ENCODE measurements around the gene VENTX. TPM values are rescaled to one million over a fixed set of nuclear protein-coding genes. Genes with fewer than 3 reads are reported as not detected.
A peak's percentile ranks its signal among the peaks of the same experiment; 100 is the strongest.

The VENTX gene
- total RNA-seq, 1 experiment from 2014 or later = not detected

GRCh38 chr10:133258818-133259601, 21.4 kb downstream of the VENTX start:
- H3K4me3 ChIP-seq (ENCODE audit: low read depth in 2 of 2, low read length in 2 of 2) = no peak overlapping the region
- ATAC-seq = peak; percentile 56
- CTCF ChIA-PET = interaction anchor here (0.5 to 1.4 kb wide), 2 partner anchors 31 to 116 kb away, joined by 4 read pairs; no protein-coding TSS in a partner anchor

GRCh38 chr10:133259602-133259989, 21.9 kb downstream of the VENTX start:
- intact Hi-C loops (cut with micrococcal nuclease; ENCODE audit: unreplicated experiment) = no loop called here
- TF ChIP-seq, protein P1, sequence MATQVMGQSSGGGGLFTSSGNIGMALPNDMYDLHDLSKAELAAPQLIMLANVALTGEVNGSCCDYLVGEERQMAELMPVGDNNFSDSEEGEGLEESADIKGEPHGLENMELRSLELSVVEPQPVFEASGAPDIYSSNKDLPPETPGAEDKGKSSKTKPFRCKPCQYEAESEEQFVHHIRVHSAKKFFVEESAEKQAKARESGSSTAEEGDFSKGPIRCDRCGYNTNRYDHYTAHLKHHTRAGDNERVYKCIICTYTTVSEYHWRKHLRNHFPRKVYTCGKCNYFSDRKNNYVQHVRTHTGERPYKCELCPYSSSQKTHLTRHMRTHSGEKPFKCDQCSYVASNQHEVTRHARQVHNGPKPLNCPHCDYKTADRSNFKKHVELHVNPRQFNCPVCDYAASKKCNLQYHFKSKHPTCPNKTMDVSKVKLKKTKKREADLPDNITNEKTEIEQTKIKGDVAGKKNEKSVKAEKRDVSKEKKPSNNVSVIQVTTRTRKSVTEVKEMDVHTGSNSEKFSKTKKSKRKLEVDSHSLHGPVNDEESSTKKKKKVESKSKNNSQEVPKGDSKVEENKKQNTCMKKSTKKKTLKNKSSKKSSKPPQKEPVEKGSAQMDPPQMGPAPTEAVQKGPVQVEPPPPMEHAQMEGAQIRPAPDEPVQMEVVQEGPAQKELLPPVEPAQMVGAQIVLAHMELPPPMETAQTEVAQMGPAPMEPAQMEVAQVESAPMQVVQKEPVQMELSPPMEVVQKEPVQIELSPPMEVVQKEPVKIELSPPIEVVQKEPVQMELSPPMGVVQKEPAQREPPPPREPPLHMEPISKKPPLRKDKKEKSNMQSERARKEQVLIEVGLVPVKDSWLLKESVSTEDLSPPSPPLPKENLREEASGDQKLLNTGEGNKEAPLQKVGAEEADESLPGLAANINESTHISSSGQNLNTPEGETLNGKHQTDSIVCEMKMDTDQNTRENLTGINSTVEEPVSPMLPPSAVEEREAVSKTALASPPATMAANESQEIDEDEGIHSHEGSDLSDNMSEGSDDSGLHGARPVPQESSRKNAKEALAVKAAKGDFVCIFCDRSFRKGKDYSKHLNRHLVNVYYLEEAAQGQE (IDR thresholded peaks at IDR 0.05; ENCODE audit: insufficient read depth in 1 of 2, low read depth in 2 of 2, low read length in 1 of 2) = no peak
- no peak for TF ChIP-seq POLR2AphosphoS5 (IDR thresholded peaks at IDR 0.05; ENCODE audit: low read depth, low read length)
- TF ChIP-seq, protein P2, sequence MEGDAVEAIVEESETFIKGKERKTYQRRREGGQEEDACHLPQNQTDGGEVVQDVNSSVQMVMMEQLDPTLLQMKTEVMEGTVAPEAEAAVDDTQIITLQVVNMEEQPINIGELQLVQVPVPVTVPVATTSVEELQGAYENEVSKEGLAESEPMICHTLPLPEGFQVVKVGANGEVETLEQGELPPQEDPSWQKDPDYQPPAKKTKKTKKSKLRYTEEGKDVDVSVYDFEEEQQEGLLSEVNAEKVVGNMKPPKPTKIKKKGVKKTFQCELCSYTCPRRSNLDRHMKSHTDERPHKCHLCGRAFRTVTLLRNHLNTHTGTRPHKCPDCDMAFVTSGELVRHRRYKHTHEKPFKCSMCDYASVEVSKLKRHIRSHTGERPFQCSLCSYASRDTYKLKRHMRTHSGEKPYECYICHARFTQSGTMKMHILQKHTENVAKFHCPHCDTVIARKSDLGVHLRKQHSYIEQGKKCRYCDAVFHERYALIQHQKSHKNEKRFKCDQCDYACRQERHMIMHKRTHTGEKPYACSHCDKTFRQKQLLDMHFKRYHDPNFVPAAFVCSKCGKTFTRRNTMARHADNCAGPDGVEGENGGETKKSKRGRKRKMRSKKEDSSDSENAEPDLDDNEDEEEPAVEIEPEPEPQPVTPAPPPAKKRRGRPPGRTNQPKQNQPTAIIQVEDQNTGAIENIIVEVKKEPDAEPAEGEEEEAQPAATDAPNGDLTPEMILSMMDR (IDR thresholded peaks at IDR 0.05) = no peak
- TF ChIP-seq SIN3A (IDR thresholded peaks at IDR 0.05; ENCODE audit: borderline replicate concordance, insufficient read depth, low read depth, low read length) = no peak
- TF ChIP-seq TCF7L2 (IDR thresholded peaks at IDR 0.05; ENCODE audit: low read depth, low read length) = no peak
- CTCF ChIA-PET = interaction anchor here (0.5 to 1.4 kb wide), 2 partner anchors 32 to 116 kb away, joined by 4 read pairs; no protein-coding TSS in a partner anchor
- Histone ChIP-seq H3K36me3 (ENCODE audit: control insufficient read depth, insufficient read depth, low read length) (no peaks in the 10 kb centered on the region), H3K27me3 (ENCODE audit: control insufficient read depth, insufficient read depth, low read length) (no peaks in the 10 kb centered on the region), H3K27ac (ENCODE audit: low read length) (peak overlapping the region; percentile 4), H3K4me1 (ENCODE audit: control insufficient read depth, insufficient read depth, low read length) (peaks cover 45% of the 10 kb centered on the region), H3K4me3 (ENCODE audit: low read depth in 2 of 2, low read length in 2 of 2) (no peak overlapping the region), H3K9me3 (ENCODE audit: control insufficient read depth, insufficient read depth, low read depth, low read length) (no peaks in the 10 kb centered on the region)
- in situ Hi-C loops (cut with HindIII; ENCODE audit: low pct_unique_long_range_greater_than_20kb, low sequenced_read_pairs) = no loop called here
- POLR2A ChIA-PET = no interaction called here
- ATAC-seq (peak; percentile 27), DNase-seq (ENCODE audit: low read depth, low spot score) (no peak)
- no TSS peak for BruUV-seq (replicated peaks)

More at GRCh38 chr10:133258818-133259601, 21.4 kb downstream of the VENTX start:
- intact Hi-C loops (cut with micrococcal nuclease; ENCODE audit: unreplicated experiment) (no loop called here), in situ Hi-C loops (cut with HindIII; ENCODE audit: low pct_unique_long_range_greater_than_20kb, low sequenced_read_pairs) (no loop called here)
- BruUV-seq (replicated peaks) = no TSS peak
- Histone ChIP-seq H3K27ac (ENCODE audit: low read length) (peak overlapping the region; percentile 4), H3K4me1 (ENCODE audit: control insufficient read depth, insufficient read depth, low read length) (peaks cover 45% of the 10 kb centered on the region), H3K36me3 (ENCODE audit: control insufficient read depth, insufficient read depth, low read length) (no peaks in the 10 kb centered on the region), H3K9me3 (ENCODE audit: control insufficient read depth, insufficient read depth, low read depth, low read length) (no peaks in the 10 kb centered on the region), H3K27me3 (ENCODE audit: control insufficient read depth, insufficient read depth, low read length) (no peaks in the 10 kb centered on the region)
- POLR2A ChIA-PET = no interaction called here
- TF ChIP-seq POLR2AphosphoS5 (IDR thresholded peaks at IDR 0.05; ENCODE audit: low read depth, low read length) = peak; percentile 62; the same call in 1 of the 2 replicates
- TF ChIP-seq, protein P2 (IDR thresholded peaks at IDR 0.05) = no peak
- TF ChIP-seq TCF7L2 (IDR thresholded peaks at IDR 0.05; ENCODE audit: low read depth, low read length) = no peak
- TF ChIP-seq SIN3A (IDR thresholded peaks at IDR 0.05; ENCODE audit: borderline replicate concordance, insufficient read depth, low read depth, low read length) = no peak
- TF ChIP-seq, protein P1 (IDR thresholded peaks at IDR 0.05; ENCODE audit: insufficient read depth in 1 of 2, low read depth in 2 of 2, low read length in 1 of 2) = no peak
- peak; percentile 97 for DNase-seq (ENCODE audit: low read depth, low spot score)

Data from Panc1 (cell line).